Ovary (tissue), 3 donors: ENCODE measurements around the gene PPCDC.

Experiments
- CTCF ChIP-seq, 3 donors: fragments of 450-650 bp in 2 of 3; fragments of 200-600 bp in 1 of 3; IDR thresholded peaks; one replicate each; pipeline versions ENCODE4 v1.5.1 to v1.8.0; 2016 to 2022; ENCODE audit warnings: antibody characterized with exemption in 3 of 3, mild to moderate bottlenecking in 1 of 3
- POLR2A ChIP-seq: fragments of 450-650 bp; IDR thresholded peaks from one replicate; pipeline ENCODE4 v1.6.1; 2017; ENCODE audit warnings: antibody characterized with exemption, mild to moderate bottlenecking, moderate library complexity
- donor health status: DM: no; HTN: no; CAD: no.

GRCh38 chr15:75065851-75066509 lies 42.6 kb downstream of the PPCDC start:
- TF ChIP-seq CTCF (IDR thresholded peaks at IDR 0.05) (no peak), POLR2A (no peak)
